GM21619 (cell line): Measurements from ENCODE around the gene SCG5.

Experiments used
- ATAC-seq: cut with Tn5 transposase; IDR thresholded peaks from one replicate; pipeline ENCODE4 v1.9.1; 2021; ENCODE audit not compliant: unreplicated experiment

SCG5 gene

GRCh38 chr15:32690941-32691688 lies 49.6 kb downstream of the SCG5 start:
- no peak for ATAC-seq

GRCh38 chr15:32691689-32692038 lies 50.2 kb downstream of the SCG5 start:
- ATAC-seq, result no peak

- no peak for ATAC-seq
Measured at GRCh38 chr15:32692286-32692685, 50.8 kb downstream of the SCG5 start.

GRCh38 chr15:32694222-32694983 lies 52.9 kb downstream of the SCG5 start:
- ATAC-seq, result no peak

GRCh38 chr15:32698773-32699390 lies 57.4 kb downstream of the SCG5 start:
- ATAC-seq, result no peak

GRCh38 chr15:32700501-32701150 lies 59.1 kb downstream of the SCG5 start:
- ATAC-seq, result no peak

- ATAC-seq, result no peak
Measured at GRCh38 chr15:32701863-32702262, 60.4 kb downstream of the SCG5 start.

GRCh38 chr15:32704395-32704981 lies 63.0 kb downstream of the SCG5 start:
- no peak for ATAC-seq

- ATAC-seq, result no peak
Measured at GRCh38 chr15:32705446-32705845, 63.9 kb downstream of the SCG5 start.

- ATAC-seq, result no peak
Measured at GRCh38 chr15:32706704-32707103, 65.2 kb downstream of the SCG5 start.

GRCh38 chr15:32707436-32707835 lies 65.9 kb downstream of the SCG5 start:
- no peak for ATAC-seq

- no peak for ATAC-seq
Measured at GRCh38 chr15:32709295-32710033, 68.0 kb downstream of the SCG5 start.

- ATAC-seq, result peak; percentile 53
Measured at GRCh38 chr15:32715276-32715675, 73.8 kb downstream of the SCG5 start.

GRCh38 chr15:32716216-32716914 lies 74.9 kb downstream of the SCG5 start:
- ATAC-seq, result no peak

- no peak for ATAC-seq
Measured at GRCh38 chr15:32716915-32717425, 75.5 kb downstream of the SCG5 start.

GRCh38 chr15:32717426-32718226 lies 76.1 kb downstream of the SCG5 start, which contains the start of gene GREM1:
TSS of gene GREM1 (plus strand) at chr15:32718004. CDS start at chr15:32730691, 12,687 bp downstream.
- ATAC-seq, result no peak

- ATAC-seq, result no peak
Measured at GRCh38 chr15:32718227-32718820, 76.8 kb downstream of the SCG5 start.
